Measurements from ENCODE around the gene RPS18. TPM values are rescaled to one million over a fixed set of nuclear protein-coding genes. Genes with fewer than 3 reads are reported as not detected.

Gene RPS18
- total RNA-seq, 1 donor from 2014 or later = 1,863 TPM

DNA sequence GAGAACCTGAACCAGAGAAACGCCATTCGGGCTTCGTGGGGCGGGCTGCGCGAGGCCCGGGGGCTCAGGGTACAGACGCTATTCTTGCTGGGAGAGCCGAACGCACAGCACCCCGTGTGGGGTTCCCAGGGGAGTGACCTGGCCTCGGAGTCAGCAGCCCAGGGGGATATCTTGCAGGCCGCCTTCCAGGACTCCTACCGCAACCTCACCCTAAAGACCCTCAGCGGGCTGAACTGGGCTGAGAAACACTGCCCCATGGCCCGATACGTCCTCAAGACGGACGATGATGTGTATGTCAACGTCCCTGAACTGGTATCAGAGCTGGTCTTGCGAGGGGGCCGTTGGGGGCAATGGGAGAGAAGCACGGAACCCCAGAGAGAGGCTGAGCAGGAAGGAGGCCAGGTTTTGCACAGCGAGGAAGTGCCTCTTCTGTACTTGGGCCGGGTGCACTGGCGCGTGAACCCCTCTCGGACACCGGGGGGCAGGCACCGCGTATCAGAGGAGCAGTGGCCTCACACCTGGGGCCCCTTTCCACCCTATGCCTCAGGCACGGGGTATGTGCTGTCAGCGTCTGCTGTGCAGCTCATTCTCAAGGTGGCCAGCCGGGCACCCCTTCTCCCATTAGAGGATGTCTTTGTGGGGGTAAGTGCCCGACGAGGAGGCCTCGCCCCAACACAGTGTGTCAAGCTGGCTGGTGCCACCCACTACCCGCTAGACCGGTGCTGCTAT lies 6.0 kb downstream of the RPS18 start:
- intact Hi-C loops (cut with DNase I) = loop anchor here (1.0 kb wide), 2 partner anchors 10 to 20 kb away; partner anchors contain the start of gene RGL2
- TF ChIP-seq, protein P1, sequence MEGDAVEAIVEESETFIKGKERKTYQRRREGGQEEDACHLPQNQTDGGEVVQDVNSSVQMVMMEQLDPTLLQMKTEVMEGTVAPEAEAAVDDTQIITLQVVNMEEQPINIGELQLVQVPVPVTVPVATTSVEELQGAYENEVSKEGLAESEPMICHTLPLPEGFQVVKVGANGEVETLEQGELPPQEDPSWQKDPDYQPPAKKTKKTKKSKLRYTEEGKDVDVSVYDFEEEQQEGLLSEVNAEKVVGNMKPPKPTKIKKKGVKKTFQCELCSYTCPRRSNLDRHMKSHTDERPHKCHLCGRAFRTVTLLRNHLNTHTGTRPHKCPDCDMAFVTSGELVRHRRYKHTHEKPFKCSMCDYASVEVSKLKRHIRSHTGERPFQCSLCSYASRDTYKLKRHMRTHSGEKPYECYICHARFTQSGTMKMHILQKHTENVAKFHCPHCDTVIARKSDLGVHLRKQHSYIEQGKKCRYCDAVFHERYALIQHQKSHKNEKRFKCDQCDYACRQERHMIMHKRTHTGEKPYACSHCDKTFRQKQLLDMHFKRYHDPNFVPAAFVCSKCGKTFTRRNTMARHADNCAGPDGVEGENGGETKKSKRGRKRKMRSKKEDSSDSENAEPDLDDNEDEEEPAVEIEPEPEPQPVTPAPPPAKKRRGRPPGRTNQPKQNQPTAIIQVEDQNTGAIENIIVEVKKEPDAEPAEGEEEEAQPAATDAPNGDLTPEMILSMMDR (IDR thresholded peaks at IDR 0.05) = no peak
- peak overlapping the region; percentile 69 to 80 for H3K4me3 ChIP-seq
- peak overlapping the region; percentile 85 to 93 for H3K27ac ChIP-seq
- H3K27me3 ChIP-seq = no peaks in the 10 kb centered on the region
- peaks cover 22 to 49% of the 10 kb centered on the region in 2 donors for H3K36me3 ChIP-seq
- peaks cover 6 to 33% of the 10 kb centered on the region in 2 donors for H3K4me1 ChIP-seq
- H3K9me3 ChIP-seq = no peaks in the 10 kb centered on the region
- DNase-seq (ENCODE audit: low spot score in 2 of 2) = no peak

DNA sequence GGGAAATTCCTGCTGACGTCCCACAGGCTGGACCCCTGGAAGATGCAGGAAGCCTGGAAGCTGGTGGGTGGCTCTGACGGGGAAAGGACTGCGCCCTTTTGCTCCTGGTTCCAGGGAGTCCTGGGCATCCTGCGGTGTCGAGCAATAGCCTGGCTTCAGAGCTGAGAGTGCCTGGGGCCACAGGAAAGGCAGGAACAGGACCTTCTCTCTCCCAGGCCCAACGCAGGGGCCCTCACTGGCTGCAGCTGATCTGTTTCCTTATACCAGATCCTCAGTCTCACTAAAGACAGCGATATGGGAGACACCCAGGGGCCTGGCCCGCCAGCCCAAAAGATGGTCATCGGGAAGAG lies 6.5 kb downstream of the RPS18 start:
- H3K9me3 ChIP-seq = no peaks in the 10 kb centered on the region
- H3K4me1 ChIP-seq = peaks cover 6 to 27% of the 10 kb centered on the region in 2 donors
- peak overlapping the region in 1 of 2 donors; percentile 80 for H3K4me3 ChIP-seq
- peaks cover 24 to 49% of the 10 kb centered on the region in 2 donors for H3K36me3 ChIP-seq
- H3K27ac ChIP-seq = no peak overlapping the region
- no peaks in the 10 kb centered on the region for H3K27me3 ChIP-seq
- no peak for DNase-seq (ENCODE audit: low spot score in 2 of 2)
- TF ChIP-seq, protein P1 (IDR thresholded peaks at IDR 0.05) = no peak
- intact Hi-C loops (cut with DNase I) = no loop called here

DNA sequence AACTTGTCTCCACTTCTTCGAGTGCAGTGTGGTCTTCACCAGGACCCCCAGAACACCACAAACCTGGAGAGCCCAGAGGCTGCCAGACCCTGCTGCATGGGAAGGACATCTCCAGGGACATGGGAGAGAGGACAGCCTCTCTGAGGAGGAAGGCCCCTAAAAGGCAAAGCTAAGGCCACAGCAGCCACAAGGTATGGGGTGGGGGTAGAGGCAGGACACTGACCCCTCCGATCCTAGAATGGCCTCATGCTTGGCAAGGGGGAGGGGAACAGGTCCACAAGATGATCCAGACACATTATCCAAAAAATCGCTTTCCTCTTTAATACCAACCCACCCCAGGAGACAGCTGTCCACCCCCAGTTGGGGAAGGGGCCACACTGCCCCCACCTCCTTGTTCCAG lies 6.9 kb downstream of the RPS18 start:
- no peak for DNase-seq (ENCODE audit: low spot score in 2 of 2)
- Histone ChIP-seq H3K4me1 (peaks cover 6 to 24% of the 10 kb centered on the region in 2 donors), H3K9me3 (no peaks in the 10 kb centered on the region), H3K27me3 (no peaks in the 10 kb centered on the region), H3K4me3 (no peak overlapping the region), H3K36me3 (peaks cover 22 to 48% of the 10 kb centered on the region in 2 donors), H3K27ac (no peak overlapping the region)
- intact Hi-C loops (cut with DNase I) = no loop called here
- TF ChIP-seq, protein P1 (IDR thresholded peaks at IDR 0.05) = no peak

DNA sequence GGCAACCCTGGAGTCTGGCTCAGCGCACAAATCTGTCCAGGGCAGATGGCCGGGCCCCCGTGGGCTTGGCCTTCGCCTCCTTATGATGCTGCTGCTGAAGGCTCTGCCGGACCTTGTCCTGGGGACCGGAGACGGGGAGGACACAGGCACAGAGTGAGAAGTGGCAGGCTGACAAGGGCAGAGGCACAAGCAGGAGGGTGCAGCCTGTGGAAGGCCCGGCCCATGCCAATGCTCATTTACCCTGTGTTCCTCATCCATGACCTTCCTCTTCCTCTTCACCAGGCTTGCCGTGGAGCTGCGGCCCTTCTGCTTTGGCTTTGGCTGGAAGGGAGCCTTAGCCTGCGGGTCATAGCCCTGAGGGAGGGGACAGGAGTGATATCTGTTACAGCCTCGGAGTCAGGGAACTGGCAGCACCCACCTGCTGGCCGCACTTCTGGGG lies 7.4 kb downstream of the RPS18 start:
- Histone ChIP-seq H3K4me3 (no peak overlapping the region), H3K27ac (no peak overlapping the region), H3K36me3 (peaks cover 19 to 48% of the 10 kb centered on the region in 2 donors), H3K4me1 (peaks cover 6 to 19% of the 10 kb centered on the region in 2 donors), H3K9me3 (no peaks in the 10 kb centered on the region), H3K27me3 (no peaks in the 10 kb centered on the region)
- no peak for DNase-seq (ENCODE audit: low spot score in 2 of 2)
- TF ChIP-seq, protein P1 (IDR thresholded peaks at IDR 0.05) = no peak
- intact Hi-C loops (cut with DNase I) = no loop called here

DNA sequence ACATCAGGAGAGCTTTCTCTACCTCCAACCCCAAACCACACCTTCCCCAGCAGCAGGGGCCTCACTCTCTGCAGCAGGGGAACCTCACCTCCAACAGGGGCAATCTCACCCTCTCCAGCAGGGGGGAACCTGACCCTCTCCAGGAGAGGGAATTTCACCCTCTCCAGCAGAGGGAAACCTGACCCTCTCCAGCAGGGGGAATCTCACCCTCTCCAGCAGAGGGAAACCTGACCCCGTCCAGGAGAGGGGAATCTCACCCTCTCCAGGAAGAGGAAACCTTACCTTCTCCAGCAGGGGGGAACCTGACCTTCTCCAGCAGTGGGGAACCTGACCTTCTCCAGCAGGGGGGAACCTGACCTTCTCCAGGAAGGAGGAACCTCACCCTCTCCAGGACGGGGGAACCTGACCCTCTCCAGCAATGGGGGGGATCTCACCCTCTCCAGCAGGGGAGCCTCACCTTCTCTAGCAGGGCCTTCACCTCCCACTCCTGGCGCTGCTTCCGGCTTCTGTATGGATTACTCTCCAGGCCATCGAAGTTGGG lies 8.2 kb downstream of the RPS18 start:
- no peak for DNase-seq (ENCODE audit: low spot score in 2 of 2)
- Histone ChIP-seq H3K9me3 (no peaks in the 10 kb centered on the region), H3K27me3 (no peaks in the 10 kb centered on the region), H3K36me3 (peaks cover 13 to 48% of the 10 kb centered on the region in 2 donors), H3K4me1 (peaks cover 6 to 15% of the 10 kb centered on the region in 2 donors), H3K4me3 (no peak overlapping the region), H3K27ac (no peak overlapping the region)
- TF ChIP-seq, protein P1 (IDR thresholded peaks at IDR 0.05) = peak in 1 of 3 experiments; percentile 24
- intact Hi-C loops (cut with DNase I) = no loop called here
